NB4 (cell line): ENCODE measurements around the gene GRM8.

ENCODE experiments used
- DNase-seq: peaks from one replicate; pipeline ENCODE4 v3.0.0; 2010; ENCODE audit warnings: low read depth
- H3K4me3 ChIP-seq: one replicate; pipeline ENCODE4 v1.5.1; 2011; ENCODE audit warnings: mild to moderate bottlenecking, low read depth, low read length, moderate library complexity
- CTCF ChIP-seq: IDR thresholded peaks from one replicate; pipeline ENCODE4 v1.5.1; 2012; ENCODE audit warnings: low read depth, low read length
- MAX ChIP-seq: IDR thresholded peaks from 2 replicates; pipeline ENCODE4 v1.6.1; 2011; ENCODE audit warnings: low read depth, low read length
- MYC ChIP-seq: IDR thresholded peaks from 2 replicates; pipeline ENCODE4 v1.6.1; 2011; ENCODE audit warnings: low read depth, low read length
- POLR2A ChIP-seq: IDR thresholded peaks from 2 replicates; pipeline ENCODE4 v1.6.1; 2011; ENCODE audit warnings: mild to moderate bottlenecking; ENCODE audit not compliant: insufficient read length; ENCODE audit errors: extremely low read depth

GRM8 gene

GRCh38 chr7:127000725-127001124 is 252.0 kb downstream of the GRM8 start:
- no peak for DNase-seq
- no peak overlapping the region for H3K4me3 ChIP-seq
- TF ChIP-seq POLR2A: no peak

- H3K4me3 ChIP-seq: no peak overlapping the region
- TF ChIP-seq MAX (no peak), CTCF (no peak), POLR2A (no peak), MYC (no peak)
- no peak for DNase-seq
Measured at GRCh38 chr7:126996659-126997058, 256.1 kb downstream of the GRM8 start.

- TF ChIP-seq MAX (peak; percentile 84), POLR2A (no peak), MYC (peak; percentile 90)
- no peak overlapping the region for H3K4me3 ChIP-seq
- DNase-seq: peak; percentile 93
Measured at GRCh38 chr7:126993626-126994213, 259.0 kb downstream of the GRM8 start.

- no peak for DNase-seq
- TF ChIP-seq CTCF (no peak), MAX (no peak), MYC (no peak), POLR2A (no peak)
- H3K4me3 ChIP-seq: no peak overlapping the region
Measured at GRCh38 chr7:126988022-126988421, 264.7 kb downstream of the GRM8 start.

GRCh38 chr7:126979722-126980121 is 273.0 kb downstream of the GRM8 start:
- TF ChIP-seq CTCF (no peak), MYC (no peak), MAX (0 out of 2 replicates have a peak, but pooled peaks have one; percentile 2), POLR2A (no peak)
- no peak overlapping the region for H3K4me3 ChIP-seq
- peak; percentile 80 for DNase-seq

GRCh38 chr7:126978865-126979264 is 273.9 kb downstream of the GRM8 start:
- TF ChIP-seq MYC (no peak), CTCF (no peak), MAX (no peak), POLR2A (no peak)
- no peak for DNase-seq
- H3K4me3 ChIP-seq: no peak overlapping the region

- no peak overlapping the region for H3K4me3 ChIP-seq
- no peak for DNase-seq
- TF ChIP-seq MAX (no peak), MYC (no peak), POLR2A (no peak)
Measured at GRCh38 chr7:126973066-126973465, 279.7 kb downstream of the GRM8 start.
